HL-60 (cell line): ENCODE measurements around the gene SLC35F3.

ENCODE experiments used
- CTCF ChIP-seq: IDR thresholded peaks from one replicate; pipeline ENCODE4 v1.5.1; 2011; ENCODE audit warnings: low read length, control low read depth, inconsistent platforms; ENCODE audit not compliant: insufficient read depth
- GABPA ChIP-seq: IDR thresholded peaks from 2 replicates; pipeline ENCODE4 v1.6.1; 2012; ENCODE audit warnings: low read depth
- POLR2AphosphoS5 ChIP-seq: IDR thresholded peaks from 2 replicates; pipeline ENCODE4 v1.6.1; 2012; ENCODE audit warnings: low read depth

DNA sequence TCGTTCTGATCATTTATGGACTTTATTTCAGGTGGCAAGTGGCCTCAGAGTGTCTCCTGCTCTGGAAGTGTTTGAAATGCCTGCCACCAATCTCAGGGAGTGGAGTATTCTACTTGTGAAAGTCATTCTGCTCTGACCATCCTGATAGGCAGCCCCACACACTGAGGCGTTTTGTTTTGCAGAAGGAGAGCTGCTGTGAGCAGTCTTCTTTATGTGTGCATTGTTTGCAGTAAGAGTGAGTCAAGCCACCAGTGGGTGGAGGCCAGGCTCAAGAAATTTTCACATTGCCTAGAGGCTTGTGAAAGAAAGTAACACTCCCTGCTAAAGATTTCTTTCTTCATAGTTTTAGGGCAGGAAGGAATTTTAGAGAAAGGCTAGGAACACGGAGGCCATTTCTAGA is 204.4 kb downstream of the SLC35F3 start:
- TF ChIP-seq GABPA (no peak), POLR2AphosphoS5 (no peak), CTCF (no peak)
